Brain pericyte (primary cell): ENCODE results near the gene SNRPA1.
"Not testable (repeated sequence)": the region's sequence is repeated elsewhere in the genome, so short reads cannot be mapped to it uniquely, and the experiment has no call there.

Source experiments
- DNase-seq: peaks from one replicate; pipeline ENCODE4 v3.0.0-alpha.2; 2012; ENCODE audit warnings: low read depth, low spot score

SNRPA1 gene

GRCh38 chr15:101296418-101297405, 1.7 kb upstream of the SNRPA1 start:
- no peak for DNase-seq

GRCh38 chr15:101295607-101296161, 636 bp upstream of the SNRPA1 start:
- DNase-seq, result peak; percentile 52

GRCh38 chr15:101293122-101293521, 1.9 kb downstream of the SNRPA1 start:
- no peak for DNase-seq

GRCh38 chr15:101288905-101289513, 6.0 kb downstream of the SNRPA1 start:
- no peak for DNase-seq

- DNase-seq, result not testable (repeated sequence)
Observed at GRCh38 chr15:101287342-101287741, 7.7 kb downstream of the SNRPA1 start.

GRCh38 chr15:101286471-101287114, 8.5 kb downstream of the SNRPA1 start:
- DNase-seq, result no peak

GRCh38 chr15:101283931-101284330, 11.1 kb downstream of the SNRPA1 start:
- DNase-seq, result no peak

- DNase-seq, result no peak
Observed at GRCh38 chr15:101280007-101280406, 15.0 kb downstream of the SNRPA1 start.

- DNase-seq, result no peak
Observed at GRCh38 chr15:101277943-101278564, 17.0 kb downstream of the SNRPA1 start.

GRCh38 chr15:101277038-101277822, 17.8 kb downstream of the SNRPA1 start, which contains the start of gene SELENOS:
TSS of gene SELENOS (minus strand) at chr15:101277485. CDS start at chr15:101277417, 68 bp downstream.
- peak; percentile 59 for DNase-seq

GRCh38 chr15:101276501-101277037, 18.5 kb downstream of the SNRPA1 start:
- no peak for DNase-seq

- no peak for DNase-seq
Observed at GRCh38 chr15:101275018-101275417, 20.0 kb downstream of the SNRPA1 start.

- DNase-seq, result no peak
Observed at GRCh38 chr15:101273534-101273933, 21.5 kb downstream of the SNRPA1 start.

- no peak for DNase-seq
Observed at GRCh38 chr15:101272584-101272983, 22.5 kb downstream of the SNRPA1 start.

- DNase-seq, result no peak
Observed at GRCh38 chr15:101269479-101270223, 25.4 kb downstream of the SNRPA1 start.

GRCh38 chr15:101267320-101268104, 27.5 kb downstream of the SNRPA1 start:
- DNase-seq, result no peak

- DNase-seq, result no peak
Observed at GRCh38 chr15:101266787-101267186, 28.3 kb downstream of the SNRPA1 start.

- no peak for DNase-seq
Observed at GRCh38 chr15:101266034-101266433, 29.0 kb downstream of the SNRPA1 start.
